GM19468 (cell line): Measurements from ENCODE around the gene TMEM272.
"Not testable (repeated sequence)": the region's sequence is repeated elsewhere in the genome, so short reads cannot be mapped to it uniquely, and the experiment has no call there.

Source experiments
- ATAC-seq: cut with Tn5 transposase; IDR thresholded peaks from one replicate; pipeline ENCODE4 v1.9.1; 2021; ENCODE audit warnings: mild to moderate bottlenecking, moderate library complexity, moderate number of reproducible peaks; ENCODE audit not compliant: unreplicated experiment; ENCODE audit errors: extremely low read depth

TMEM272 gene

GRCh38 chr13:51826606-51827005, 18.4 kb downstream of the TMEM272 start:
- no peak for ATAC-seq

GRCh38 chr13:51825681-51826254, 19.2 kb downstream of the TMEM272 start:
- ATAC-seq = no peak

GRCh38 chr13:51825165-51825592, 19.8 kb downstream of the TMEM272 start:
- no peak for ATAC-seq

- ATAC-seq = not testable (repeated sequence)
These were observed 20.3 kb downstream of the TMEM272 start for GRCh38 chr13:51824712-51825111.

GRCh38 chr13:51823863-51824262, 21.1 kb downstream of the TMEM272 start:
- ATAC-seq = no peak

- no peak for ATAC-seq
These were observed 21.6 kb downstream of the TMEM272 start for GRCh38 chr13:51823359-51823758.

GRCh38 chr13:51822106-51822815, 22.7 kb downstream of the TMEM272 start:
- ATAC-seq = no peak

- no peak for ATAC-seq
These were observed 23.4 kb downstream of the TMEM272 start for GRCh38 chr13:51821606-51822005.

- ATAC-seq = no peak
These were observed 24.9 kb downstream of the TMEM272 start for GRCh38 chr13:51820016-51820597.

GRCh38 chr13:51819544-51819943, 25.4 kb downstream of the TMEM272 start:
- no peak for ATAC-seq

- no peak for ATAC-seq
These were observed 26.0 kb downstream of the TMEM272 start for GRCh38 chr13:51818781-51819511.

- no peak for ATAC-seq
These were observed 26.7 kb downstream of the TMEM272 start for GRCh38 chr13:51818276-51818675.

- no peak for ATAC-seq
These were observed 27.3 kb downstream of the TMEM272 start for GRCh38 chr13:51817717-51818116.

GRCh38 chr13:51816604-51817249, 28.2 kb downstream of the TMEM272 start:
- no peak for ATAC-seq

GRCh38 chr13:51815848-51816247, 29.1 kb downstream of the TMEM272 start:
- ATAC-seq = no peak

GRCh38 chr13:51814825-51815650, 29.9 kb downstream of the TMEM272 start:
- peak; percentile 73 for ATAC-seq

- no peak for ATAC-seq
These were observed 30.9 kb downstream of the TMEM272 start for GRCh38 chr13:51814071-51814470.

GRCh38 chr13:51811920-51812451, 33.0 kb downstream of the TMEM272 start:
- ATAC-seq = no peak

- no peak for ATAC-seq
These were observed 33.9 kb downstream of the TMEM272 start for GRCh38 chr13:51811046-51811445.
